Adipose tissue (tissue), 3 donors: ENCODE measurements around the gene PGBD1. TPM values are rescaled to one million over a fixed set of nuclear protein-coding genes. Genes with fewer than 3 reads are reported as not detected.

Source experiments
- H3K27ac ChIP-seq: one replicate; pipeline ENCODE4 v1.5.1; 2013; ENCODE audit warnings: low read depth, low read length
- WGBS, 3 donors: extraction: QIAGEN DNeasy Blood & Tissue Kit; methylation state at CpG; one replicate each; pipeline ENCODE4 v1.1.7; 2013; 5-methylcytosine and 5-hydroxymethylcytosine counted together
- polyA plus RNA-seq, 3 donors: library from polyadenylated mRNA; stranded (reverse); fragments of 200-250 nt; gene quantifications; one replicate each; pipeline ENCODE4 v1.2.3, GENCODE V29; 2013
- donor health status: healthy with polysubstance abuse.
- donor health status: Bipolar disorder and iron deficiency.
- donor health status: healthy.

The PGBD1 gene
- polyA plus RNA-seq, 3 donors, result 0.98 to 2.8 (median 2.0) TPM

GRCh38 chr6:28323813-28324424, 42.5 kb downstream of the PGBD1 start:
- 96 to 100% (median 100%) methylated on average over 1 of the region's 1 CpG for WGBS, 3 donors
- no peak overlapping the region for H3K27ac ChIP-seq

DNA sequence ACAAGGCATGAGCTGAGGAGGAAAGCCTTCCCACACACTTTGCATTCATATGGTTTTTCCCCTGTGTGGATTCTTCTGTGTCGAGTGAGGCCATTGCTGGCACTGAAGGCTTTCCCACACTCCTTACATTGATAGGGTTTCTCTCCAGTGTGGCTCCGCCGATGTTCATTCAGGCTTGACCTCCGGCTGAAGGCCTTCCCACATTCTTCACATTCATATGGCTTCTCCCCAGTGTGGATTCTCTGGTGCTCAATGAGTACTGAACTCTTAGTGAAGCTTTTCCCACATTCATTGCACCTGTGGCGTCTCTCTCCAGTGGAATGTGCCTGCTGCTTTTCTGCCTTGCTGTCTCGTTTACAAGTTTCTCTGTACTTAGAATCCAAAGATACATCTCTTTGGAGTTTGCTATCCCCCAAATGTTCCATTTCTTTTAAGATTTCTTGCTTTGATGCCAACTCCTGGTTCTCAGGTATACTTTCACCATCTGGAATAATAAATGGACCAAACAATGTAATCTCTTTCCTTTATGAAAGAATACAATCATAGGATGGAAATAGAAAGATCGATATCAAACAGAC, 45.1 kb downstream of the PGBD1 start:
- no peak overlapping the region for H3K27ac ChIP-seq
- 93 to 98% (median 95%) methylated on average over 7 of the region's 7 CpGs for WGBS, 3 donors

GRCh38 chr6:28330041-28330440, 48.7 kb downstream of the PGBD1 start:
- WGBS, 3 donors, result 74 to 87% (median 75%) methylated on average over 1 of the region's 1 CpG
- no peak overlapping the region for H3K27ac ChIP-seq

GRCh38 chr6:28333047-28333446, 51.7 kb downstream of the PGBD1 start:
- H3K27ac ChIP-seq, result no peak overlapping the region
- 95 to 97% (median 96%) methylated on average over 2 of the region's 2 CpGs for WGBS, 3 donors

GRCh38 chr6:28333599-28334018, 52.2 kb downstream of the PGBD1 start:
- WGBS, 3 donors, result 88 to 94% (median 90%) methylated on average over 1 of the region's 1 CpG
- no peak overlapping the region for H3K27ac ChIP-seq

DNA sequence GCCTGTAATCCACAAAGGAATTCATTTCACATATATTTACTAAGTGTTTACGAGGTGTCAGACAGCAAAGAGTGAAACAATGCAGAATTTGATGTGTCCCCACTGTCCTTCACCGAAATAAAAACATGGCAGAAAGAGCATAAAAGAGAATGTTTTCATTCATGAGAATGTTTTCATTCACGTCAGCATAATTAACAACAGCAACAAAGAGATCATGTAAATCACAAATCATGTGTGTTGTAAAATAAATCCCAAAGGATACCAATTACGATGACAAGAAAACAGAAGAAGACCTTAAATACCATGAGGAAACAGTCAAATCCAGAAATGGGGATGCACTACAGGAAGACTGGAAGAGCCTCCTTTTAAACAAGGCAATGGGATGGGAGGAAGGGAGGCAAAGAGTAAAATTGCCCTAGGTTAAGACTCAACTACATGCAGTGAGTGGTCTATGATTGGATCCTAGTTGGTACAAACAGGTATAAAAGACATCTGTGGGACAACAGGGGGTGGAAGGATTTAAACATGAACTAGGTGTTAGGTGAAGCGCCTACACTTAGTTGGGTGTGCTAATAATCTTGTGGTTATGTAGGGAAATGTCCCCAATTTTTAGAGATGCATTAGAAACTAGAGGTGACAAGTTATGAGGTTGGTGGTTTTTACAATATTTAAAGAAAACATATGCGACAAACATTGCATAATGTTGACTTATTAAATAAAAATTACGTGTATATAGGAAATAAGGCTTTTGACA, 53.1 kb downstream of the PGBD1 start:
- 79 to 87% (median 82%) methylated on average over 7 of the region's 7 CpGs for WGBS, 3 donors
- H3K27ac ChIP-seq, result no peak overlapping the region

- 21 to 35% (median 29%) methylated on average over 12 of the region's 12 CpGs for WGBS, 3 donors
These were observed 53.7 kb downstream of the PGBD1 start for GRCh38 chr6:28335040-28335563.

GRCh38 chr6:28335564-28336283, 54.4 kb downstream of the PGBD1 start, which contains the start of gene ZSCAN31:
ZSCAN31 (minus strand) TSS chr6:28336148; CDS start chr6:28329683, 6,465 bp downstream.
- 0% methylated on average over 35 of the region's 35 CpGs for WGBS, 3 donors
- peak within 1 kb of the TSS; percentile 77 for H3K27ac ChIP-seq

More at GRCh38 chr6:28335040-28335563, 53.7 kb downstream of the PGBD1 start:
- no peak overlapping the region for H3K27ac ChIP-seq

GRCh38 chr6:28336284-28337120, 55.1 kb downstream of the PGBD1 start:
- H3K27ac ChIP-seq, result peak overlapping the region; percentile 77
- WGBS, 3 donors, result 9 to 13% (median 13%) methylated on average over 24 of the region's 24 CpGs

DNA sequence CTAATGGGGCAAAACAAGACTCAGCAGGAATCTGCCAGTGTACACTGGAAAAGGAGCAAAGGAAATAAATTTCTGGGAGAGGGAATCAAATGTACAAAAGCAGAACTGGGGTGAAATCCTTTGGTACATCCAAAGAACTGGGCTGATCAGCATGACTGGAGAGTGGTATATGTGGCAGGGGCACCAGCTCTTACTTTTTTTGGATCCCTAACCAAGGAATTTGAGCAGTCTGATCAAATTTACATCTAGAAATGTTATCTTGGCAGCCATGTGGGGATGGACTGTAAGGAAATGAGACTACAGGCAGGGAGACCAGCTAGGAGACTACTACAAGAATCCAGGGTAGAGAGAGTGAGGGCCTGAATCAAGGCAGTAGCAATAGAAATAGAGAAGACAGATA, 55.7 kb downstream of the PGBD1 start:
- no peak overlapping the region for H3K27ac ChIP-seq

GRCh38 chr6:28340310-28341095, 59.1 kb downstream of the PGBD1 start:
- 79 to 90% (median 86%) methylated on average over 1 of the region's 1 CpG for WGBS, 3 donors
- no peak overlapping the region for H3K27ac ChIP-seq

- H3K27ac ChIP-seq, result no peak overlapping the region
- 59 to 74% (median 71%) methylated on average over 1 of the region's 1 CpG for WGBS, 3 donors
These were observed 62.7 kb downstream of the PGBD1 start for GRCh38 chr6:28343898-28344677.

- WGBS, 3 donors, result 59 to 96% (median 95%) methylated on average over 1 of the region's 1 CpG
- H3K27ac ChIP-seq, result no peak overlapping the region
These were observed 63.8 kb downstream of the PGBD1 start for GRCh38 chr6:28345201-28345600.

GRCh38 chr6:28347119-28347518, 65.7 kb downstream of the PGBD1 start:
- WGBS, 3 donors, result 21 to 29% (median 24%) methylated on average over 2 of the region's 2 CpGs
- no peak overlapping the region for H3K27ac ChIP-seq

GRCh38 chr6:28349344-28349891, 68.0 kb downstream of the PGBD1 start:
- 1% methylated on average over 9 of the region's 9 CpGs for WGBS, 3 donors
- H3K27ac ChIP-seq, result no peak overlapping the region
